Posterior vena cava (tissue), 2 donors: ENCODE data around the gene ARHGAP6. TPM values are rescaled to one million over a fixed set of nuclear protein-coding genes. Genes with fewer than 3 reads are reported as not detected.

Source experiments
- DNase-seq: peaks from one replicate; pipeline ENCODE4 v3.0.0-alpha.2; 2020; ENCODE audit warnings: low spot score
- intact Hi-C, 2 donors: fragments of 100-400 bp; cut with DNase I; formaldehyde crosslinking; loops; one replicate each; pipeline versions ENCODE4 v1.14.1 to v1.14.2; 2022 to 2023
- total RNA-seq, 2 donors: library from RNA; stranded (reverse); fragmentation: NEBNext Ultra II Directional; extraction: Animal tissue kit (Norgen Biotek cat#: 25700); gene quantifications; one replicate each; pipeline ENCODE4 v1.2.1, GENCODE V29; 2021
- donor health status: DM: yes; HTN: yes; CAD: no.
- donor health status: DM: yes; HTN: yes; CAD: no.

The ARHGAP6 gene
- total RNA-seq, 2 donors from 2014 or later = 19.6 to 20.2 TPM

DNA sequence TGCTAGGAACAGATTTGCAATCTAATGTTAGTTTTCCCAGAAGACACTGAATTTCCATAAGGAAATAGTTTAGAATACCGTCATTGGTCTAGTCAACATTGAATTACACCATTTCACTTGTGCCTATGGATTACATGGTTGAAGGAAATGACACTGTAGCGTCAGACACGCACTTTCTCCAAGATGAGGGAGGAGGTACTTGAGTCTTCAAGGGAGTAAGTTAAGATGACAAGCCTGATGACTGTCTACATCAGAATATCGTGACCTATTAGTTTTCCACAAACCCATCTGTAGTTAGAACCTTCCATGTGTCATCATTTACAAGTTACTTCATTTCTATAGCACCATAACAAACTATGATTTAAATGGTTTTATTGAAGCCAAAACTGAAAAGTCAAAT, 218.8 kb downstream of the ARHGAP6 start:
- intact Hi-C loops = no loop called here
- DNase-seq = no peak

DNA sequence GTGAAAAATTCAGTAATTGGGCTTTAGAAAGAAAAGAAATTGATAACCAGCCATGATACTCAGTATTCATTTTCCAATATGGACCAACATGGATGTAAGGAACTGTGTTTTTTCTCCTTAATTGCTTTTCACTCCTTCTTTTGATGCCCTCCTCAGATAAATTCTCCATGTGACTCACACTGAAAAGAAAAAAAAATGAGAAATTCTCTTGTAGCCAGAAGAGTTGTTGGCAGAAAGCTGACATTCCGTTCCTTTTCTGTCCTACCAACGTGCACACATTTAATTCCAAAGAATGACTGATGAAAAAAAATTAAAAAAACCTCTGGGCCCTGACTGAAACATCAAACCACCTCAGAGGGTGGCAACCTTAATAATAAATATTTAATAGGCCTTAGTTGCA, 219.4 kb downstream of the ARHGAP6 start:
- intact Hi-C loops = no loop called here
- DNase-seq = no peak

DNA sequence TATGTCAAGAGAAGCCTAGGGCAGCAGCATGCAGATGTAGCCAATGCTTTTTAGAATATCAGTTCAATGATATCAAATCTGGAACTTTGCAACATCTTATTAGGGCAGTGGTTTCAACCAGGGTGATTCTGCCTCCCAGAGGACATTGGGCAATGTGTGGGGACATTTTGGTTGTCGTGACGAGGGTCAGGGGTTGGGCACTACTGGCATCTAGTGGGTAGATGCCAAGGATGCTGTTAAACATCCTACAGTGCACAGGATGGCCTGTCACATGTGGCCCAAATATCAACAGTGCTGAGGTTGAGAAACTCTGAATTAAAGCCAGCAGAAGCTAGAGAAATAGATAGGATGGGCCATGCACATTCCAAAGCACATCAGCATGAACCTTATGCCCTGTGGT, 220.2 kb downstream of the ARHGAP6 start:
- DNase-seq = no peak
- intact Hi-C loops = no loop called here

DNA sequence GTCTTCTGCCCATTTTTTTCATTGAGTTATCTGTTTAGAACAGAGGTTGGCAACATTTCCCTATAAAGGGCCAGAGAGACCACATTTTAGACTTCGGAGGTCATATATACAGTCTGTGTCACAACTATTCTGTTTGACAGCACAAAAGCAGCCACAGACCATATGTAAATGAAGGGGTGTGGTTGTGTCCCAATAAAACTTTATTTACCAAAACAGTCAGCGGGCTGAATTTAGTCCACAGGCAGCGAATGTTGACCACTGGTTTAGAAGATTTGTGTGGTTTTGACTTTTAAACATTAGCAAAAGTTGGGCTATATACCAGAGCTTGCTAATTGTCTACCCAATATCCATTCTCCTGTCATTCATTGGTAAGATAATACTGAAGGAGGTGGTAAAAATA, 221.7 kb downstream of the ARHGAP6 start:
- no peak for DNase-seq
- intact Hi-C loops = no loop called here

DNA sequence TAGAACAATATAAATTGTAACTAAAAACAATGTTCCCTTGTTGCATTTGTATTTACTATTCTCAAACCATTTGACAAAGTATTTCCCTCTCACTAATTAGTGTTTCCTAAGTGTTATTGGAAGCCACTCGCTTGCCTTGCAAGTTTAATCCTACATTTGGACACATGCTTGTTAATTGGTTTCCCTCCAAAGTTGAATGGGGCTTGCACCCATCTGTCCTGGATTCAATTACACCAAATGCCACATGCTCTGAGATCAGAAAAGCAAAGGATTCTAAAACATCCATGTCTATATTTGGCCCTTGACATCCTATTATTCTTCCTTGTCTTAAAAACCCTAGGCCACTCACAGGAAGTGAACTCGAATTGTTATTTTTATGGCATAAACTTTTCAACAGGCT, 225.9 kb downstream of the ARHGAP6 start:
- intact Hi-C loops = no loop called here
- DNase-seq = no peak

DNA sequence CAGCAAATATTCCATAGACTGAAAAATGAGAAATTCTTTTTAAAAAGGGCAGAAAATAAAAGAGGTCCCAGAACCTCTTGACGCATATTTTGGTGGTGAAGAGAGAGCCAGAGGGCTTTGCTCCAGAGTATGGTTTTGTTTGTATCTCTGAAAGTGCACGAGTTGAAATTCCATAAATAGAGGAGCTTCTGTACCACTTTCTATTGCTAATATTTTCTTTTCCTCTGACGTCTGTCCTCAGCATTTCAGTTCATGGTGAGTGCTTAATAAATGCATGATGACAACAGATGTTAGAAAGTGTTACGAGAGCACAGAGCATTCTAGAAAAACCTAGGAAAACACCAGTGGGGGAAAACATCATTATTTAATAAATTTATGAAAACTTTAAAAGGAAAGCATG, 227.0 kb downstream of the ARHGAP6 start:
- no peak for DNase-seq

DNA sequence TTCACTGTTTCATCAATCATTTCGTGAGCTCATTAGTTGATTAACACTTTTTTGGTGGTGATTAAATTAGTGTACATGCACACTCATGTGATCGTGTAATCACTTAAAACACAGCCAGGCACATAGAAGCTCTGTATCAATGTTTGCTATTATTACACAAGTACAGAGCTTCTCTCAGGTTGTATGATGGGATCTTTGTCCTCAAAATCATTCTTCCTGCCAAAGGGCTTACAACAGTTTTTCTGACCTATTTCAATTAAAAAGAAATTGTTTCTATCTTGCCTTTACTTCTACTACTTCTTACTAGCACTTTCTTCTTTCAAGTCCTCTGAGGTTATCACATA, 227.4 kb downstream of the ARHGAP6 start:
- DNase-seq = no peak
- intact Hi-C loops = no loop called here

More for the DNA sequence above, 227.0 kb downstream of the ARHGAP6 start:
- intact Hi-C loops = no loop called here

DNA sequence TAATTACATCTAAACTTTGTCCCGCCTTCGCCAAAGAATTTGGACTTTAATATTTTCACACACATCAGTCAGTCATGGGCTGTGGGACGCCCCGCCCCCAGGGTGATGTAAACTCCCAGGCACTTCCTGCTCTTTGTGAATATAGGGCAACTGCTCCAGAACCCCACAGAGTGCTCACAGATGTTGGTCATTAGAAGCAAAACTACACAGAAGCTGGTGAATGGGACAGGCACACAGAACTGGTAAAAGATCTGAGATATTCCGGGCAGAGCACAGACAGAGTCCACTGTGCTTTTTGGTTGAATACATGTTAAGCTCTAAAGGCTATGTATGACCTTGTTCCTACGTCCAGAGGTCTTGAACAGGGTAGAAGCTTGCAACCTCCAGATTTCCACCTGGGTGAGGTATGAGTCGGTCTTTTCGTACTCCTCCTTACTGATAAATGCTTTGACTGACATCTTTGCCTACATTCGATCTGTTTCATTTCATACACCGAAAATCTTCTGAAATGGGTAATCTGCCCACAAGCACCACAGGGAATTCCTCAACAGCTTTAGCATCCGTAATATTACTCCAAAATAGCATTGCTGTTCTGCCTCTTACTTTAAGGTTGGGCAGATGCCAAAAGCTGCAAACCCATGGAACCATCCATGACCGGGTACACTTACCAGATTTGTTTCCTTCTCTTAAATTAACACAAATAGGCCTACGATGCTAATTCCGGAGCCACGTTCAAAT, 227.9 kb downstream of the ARHGAP6 start:
- no peak for DNase-seq
- intact Hi-C loops = no loop called here

DNA sequence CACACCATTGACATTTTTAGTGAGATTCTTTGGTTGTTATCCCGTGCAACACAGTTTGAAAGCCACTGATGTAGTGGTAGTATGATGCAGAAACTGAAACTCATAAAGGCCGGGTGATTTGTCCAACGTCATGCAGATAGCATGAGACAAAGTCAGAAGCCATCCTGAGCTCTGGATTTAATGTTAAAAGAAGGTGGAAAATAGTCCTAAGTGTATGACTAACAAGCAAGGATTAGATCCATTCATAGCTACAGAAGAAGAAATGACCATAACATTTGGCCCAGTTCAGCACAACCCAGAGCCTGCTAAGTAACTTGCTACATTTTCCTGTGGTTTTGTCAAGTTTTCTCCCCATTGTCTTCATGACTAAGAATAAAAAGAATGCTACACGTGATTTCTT, 230.2 kb downstream of the ARHGAP6 start:
- DNase-seq = no peak
- intact Hi-C loops = no loop called here

DNA sequence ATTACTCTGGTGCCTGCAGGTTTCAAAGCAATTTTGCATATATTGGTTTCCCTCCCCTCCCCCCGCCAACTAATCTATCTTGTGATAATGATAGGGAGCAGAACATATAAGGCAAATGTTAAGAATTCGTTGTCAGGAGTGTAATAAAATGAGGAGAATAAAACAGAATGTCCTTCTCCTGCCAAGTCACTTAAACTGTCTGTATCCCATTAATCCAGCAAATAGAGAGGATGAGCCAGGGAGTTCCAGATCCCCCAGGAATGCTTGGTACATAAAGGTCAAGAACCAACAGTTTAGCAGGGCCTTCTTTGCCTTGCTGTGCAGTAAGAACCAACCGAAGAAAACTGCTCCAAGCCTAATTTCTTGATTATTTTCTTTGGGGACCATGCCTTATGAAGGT, 231.1 kb downstream of the ARHGAP6 start:
- no peak for DNase-seq
- intact Hi-C loops = no loop called here

DNA sequence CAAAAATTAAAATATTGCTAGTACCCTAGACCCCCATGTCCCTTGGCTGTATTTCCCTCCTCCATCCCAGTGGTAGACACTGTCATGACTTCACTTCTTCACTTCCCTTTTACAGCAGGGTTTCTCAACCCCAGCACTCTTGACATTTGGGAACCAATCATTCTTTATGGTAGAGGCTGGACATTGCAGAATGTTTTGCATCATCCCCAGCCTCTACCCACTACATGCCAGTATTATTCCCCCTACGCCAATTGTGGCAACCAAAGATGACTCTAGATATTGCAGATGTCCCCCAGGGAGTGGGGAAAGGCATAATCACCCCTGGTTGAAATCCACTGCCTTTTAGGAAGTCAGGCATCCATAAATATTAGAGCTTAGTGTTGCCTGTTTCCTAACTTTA, 233.9 kb downstream of the ARHGAP6 start:
- intact Hi-C loops = no loop called here
- DNase-seq = no peak

DNA sequence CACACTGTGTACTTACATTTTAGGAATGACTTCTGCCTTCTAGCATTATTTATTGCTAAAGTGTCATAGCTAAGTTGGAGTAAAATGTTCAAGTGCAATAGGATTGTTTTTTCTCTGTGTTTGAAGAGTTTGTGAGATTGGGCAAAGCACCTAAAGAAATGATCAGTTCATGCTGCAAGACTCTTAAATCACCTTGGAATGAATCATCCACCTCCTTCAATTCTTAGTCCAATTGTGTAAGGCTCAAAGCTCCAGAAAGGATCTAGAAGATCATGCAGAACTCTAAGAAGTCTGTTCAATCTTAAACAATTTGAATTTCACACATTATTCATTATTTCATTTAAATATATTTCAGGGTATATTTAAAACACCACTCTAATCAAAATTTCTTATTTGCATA, 235.4 kb downstream of the ARHGAP6 start:
- DNase-seq = no peak
- intact Hi-C loops = no loop called here

DNA sequence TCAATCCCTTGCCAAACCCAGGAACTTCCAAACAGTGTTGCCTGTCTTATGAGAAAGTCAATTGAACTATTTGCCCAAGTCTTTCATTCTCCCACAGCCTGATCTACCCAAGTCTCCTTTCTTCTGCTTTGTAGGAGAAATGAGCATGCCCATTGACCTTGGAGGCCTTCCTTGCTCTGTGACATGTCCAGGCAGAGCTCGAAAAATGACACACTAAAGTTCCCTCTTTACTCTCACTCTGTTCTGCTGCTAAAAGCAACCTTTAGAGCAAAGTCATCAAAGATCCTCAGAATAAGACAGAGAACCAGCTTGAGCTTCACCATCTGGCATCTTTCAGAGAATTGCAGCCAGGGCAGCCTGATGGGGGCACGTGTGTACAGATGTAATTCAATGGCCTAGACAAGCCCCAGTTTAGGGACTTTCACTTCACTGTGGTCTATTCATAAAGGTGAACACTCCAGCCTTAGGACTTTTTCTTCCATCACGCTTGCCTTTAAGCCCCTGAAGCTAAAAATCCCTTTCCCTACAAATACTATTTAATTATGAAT, 236.1 kb downstream of the ARHGAP6 start:
- DNase-seq = no peak
- intact Hi-C loops = no loop called here

DNA sequence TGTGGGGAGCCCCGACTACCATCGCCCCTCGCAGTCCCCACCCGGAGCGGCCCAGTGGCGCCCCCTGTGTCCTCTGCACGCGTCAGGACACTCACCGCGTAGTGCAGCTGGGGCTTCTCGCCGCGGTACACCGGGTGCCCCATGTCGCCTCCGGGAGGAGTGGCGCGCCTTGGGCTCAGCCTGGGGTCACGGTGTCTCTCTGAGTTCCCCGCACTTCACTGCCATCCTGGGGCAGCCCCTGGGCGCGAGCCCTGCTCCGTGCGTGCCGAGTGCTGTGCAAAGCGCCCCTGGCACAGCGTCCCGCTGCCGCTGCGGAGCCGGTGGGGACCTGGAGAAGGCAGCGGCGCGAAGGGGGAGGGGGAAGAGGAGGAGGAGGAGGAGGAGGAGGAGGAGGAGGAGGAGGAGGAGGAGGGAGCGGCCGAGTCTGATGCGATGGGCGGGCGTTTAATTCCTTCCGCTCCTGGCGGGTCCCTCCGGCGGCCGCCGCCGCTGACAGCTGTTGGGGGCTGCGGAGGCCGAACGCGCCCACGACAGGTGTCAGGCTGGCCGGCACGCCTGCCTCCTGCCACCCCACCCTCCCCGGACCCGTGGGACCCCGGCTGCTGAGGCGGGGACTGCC, 238.2 kb downstream of the ARHGAP6 start:
- peak; percentile 89 for DNase-seq
- intact Hi-C loops = no loop called here

DNA sequence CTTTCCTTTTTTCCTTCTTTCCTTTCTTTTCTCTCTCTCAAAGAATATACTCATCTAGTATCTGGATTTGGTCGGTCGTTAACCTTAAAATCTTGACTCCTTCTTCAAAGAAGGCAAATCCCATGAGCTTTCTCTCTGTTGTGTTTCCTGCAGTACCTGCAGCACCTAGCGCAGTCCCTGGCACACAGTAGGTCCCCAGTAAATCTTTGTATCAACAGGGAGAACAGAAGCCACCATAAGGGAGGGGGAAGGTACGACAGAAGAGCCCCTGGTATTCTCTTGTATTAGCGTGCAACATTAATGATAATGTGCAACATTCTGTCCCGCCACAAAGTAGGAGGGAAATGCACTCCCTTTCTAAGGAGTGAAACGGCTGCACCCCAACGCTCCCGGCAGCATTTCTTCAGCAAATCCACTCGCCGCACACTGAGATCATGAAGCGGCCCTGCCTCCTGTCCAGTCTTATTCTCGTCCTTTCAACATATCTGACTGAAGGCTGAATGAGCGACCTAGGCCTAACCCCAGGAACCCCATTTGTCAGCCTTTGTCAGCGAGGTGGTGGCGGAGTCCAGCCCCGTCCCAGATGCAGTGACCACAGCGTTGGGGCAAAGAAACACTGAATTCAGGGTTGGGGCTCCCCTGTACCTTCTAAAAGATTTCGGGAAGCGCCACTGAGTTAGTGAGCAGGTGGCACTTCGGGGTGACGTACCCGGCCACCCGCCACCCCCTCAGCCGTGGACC, 238.8 kb downstream of the ARHGAP6 start:
- intact Hi-C loops = no loop called here
- DNase-seq = no peak

DNA sequence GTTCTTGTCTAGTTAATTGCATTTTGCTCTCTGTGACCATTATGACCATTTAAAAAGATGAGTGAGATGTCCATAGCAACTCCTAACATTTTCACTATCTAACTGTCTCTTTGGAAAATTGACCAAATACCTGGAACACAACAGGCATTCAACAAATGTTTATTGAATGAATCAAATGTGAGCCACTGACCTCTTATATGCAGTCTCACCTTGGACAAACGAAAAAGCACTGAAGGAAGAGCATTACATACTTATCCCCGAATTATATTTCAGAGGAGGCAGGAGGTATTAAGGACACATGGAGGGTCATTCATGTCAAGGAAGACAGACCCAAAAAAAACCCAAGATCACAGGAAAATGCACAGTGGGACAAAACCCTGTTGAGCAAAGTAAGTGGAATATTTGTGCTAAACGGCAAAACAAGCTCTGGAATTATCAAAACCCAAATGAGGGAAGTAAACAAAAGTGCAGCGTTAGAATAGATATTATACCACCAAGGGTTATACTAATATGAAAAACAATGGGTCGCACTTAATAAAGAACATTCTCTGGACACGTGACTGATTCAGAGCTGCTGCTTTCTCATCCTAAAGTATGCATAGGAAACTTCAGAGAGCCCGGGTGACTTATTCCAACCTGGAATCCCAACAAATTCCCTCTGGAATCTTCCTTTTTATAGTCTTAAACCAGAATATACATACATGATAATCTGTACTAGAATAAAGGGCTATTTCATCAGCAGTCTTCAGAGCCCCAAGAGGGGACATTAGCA, 240.6 kb downstream of the ARHGAP6 start:
- intact Hi-C loops = no loop called here
- DNase-seq = no peak

DNA sequence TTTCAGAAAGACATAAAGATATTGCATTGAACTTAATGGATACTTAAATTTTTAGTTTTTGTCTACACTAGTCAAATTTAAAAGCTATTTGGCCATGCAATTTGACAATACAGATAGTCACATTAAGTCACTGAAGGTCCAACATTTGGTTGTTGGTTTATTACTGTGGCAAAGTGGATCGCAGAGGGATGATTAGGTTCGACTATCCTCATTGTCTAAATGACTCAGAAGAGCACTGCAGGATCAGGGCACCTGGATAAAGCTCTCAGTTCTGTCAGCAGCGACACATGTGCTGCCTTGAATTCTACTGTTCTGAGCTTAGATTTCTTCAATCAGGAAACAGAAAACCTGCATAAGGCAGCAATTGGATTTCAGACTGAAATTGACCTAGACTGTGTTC, 241.8 kb downstream of the ARHGAP6 start:
- intact Hi-C loops = no loop called here
- DNase-seq = no peak

DNA sequence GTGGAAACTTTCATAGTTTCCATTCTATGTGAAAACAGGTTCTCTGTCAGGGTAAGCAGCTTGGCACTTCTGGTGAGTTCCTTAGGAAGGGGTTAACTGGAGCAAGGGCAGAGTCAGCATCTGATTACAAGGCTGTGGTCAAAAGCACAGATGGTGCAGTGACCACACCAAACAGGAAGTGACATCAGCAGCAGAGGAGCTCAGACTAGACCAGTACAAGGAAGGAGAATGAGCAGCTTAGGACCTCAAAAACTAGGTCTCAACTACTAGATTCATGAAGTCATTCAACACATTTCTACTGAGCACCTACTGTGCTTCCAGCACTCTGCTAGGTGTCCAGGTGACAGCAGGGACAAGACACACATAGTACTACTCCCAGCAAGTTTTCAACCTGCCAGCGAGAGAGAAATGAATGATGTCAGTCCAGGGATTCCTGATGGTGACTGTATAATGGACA, 242.3 kb downstream of the ARHGAP6 start:
- intact Hi-C loops = no loop called here
- DNase-seq = no peak

DNA sequence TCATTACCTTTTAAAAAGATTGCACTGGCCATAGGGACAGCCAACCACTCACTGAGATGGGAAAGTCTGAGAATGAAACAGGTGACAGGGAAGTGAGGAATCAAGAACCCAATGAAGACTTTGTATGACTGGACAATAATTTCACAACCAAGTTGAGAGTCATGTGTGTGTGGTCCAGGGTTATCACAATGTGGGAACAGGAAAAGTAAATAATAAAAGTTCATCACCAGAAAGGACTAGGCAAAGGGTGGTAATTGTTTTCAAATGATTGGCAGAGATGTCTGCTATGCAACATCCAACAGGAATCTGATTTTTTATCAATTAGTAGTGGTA, 243.2 kb downstream of the ARHGAP6 start:
- DNase-seq = no peak
- intact Hi-C loops = no loop called here
